Keratinocyte (primary cell): ENCODE data around the gene B4GAT1. TPM values are rescaled to one million over a fixed set of nuclear protein-coding genes. Genes with fewer than 3 reads are reported as not detected.

ENCODE experiments used
- DNase-seq: peaks from one replicate; pipeline ENCODE4 v3.0.0-alpha.2; 2011; ENCODE audit warnings: low read depth, missing footprints, low spot score
- FAIRE-seq: peaks from 2 replicates; lab custom pipeline; 2011; peaks lifted over from hg19 to GRCh38; lab: Jason Lieb, UNC
- H2AFZ ChIP-seq: 2 replicates; pipeline ENCODE4 v1.6.0; 2012; ENCODE audit warnings: low read length, control low read depth, inconsistent platforms; ENCODE audit not compliant: control insufficient read depth
- H3K27ac ChIP-seq: 2 replicates; pipeline ENCODE4 v1.5.1; 2011; ENCODE audit warnings: low read length; ENCODE audit not compliant: control insufficient read depth, insufficient read depth
- H3K27me3 ChIP-seq: 3 replicates; pipeline ENCODE4 v1.6.0; 2011; ENCODE audit warnings: low read length; ENCODE audit not compliant: control insufficient read depth, insufficient read depth; ENCODE audit errors: extremely low read depth
- H3K36me3 ChIP-seq, 2 experiments: 2 replicates in 1 of 2; 3 replicates in 1 of 2; pipeline ENCODE4 v1.5.1; 2011; ENCODE audit warnings: low read length in 2 of 2, mild to moderate bottlenecking in 1 of 2; ENCODE audit not compliant: control insufficient read depth in 2 of 2, insufficient read depth in 2 of 2; ENCODE audit errors: extremely low read depth in 1 of 2
- H3K4me1 ChIP-seq: 3 replicates; pipeline ENCODE4 v1.5.1; 2011; ENCODE audit warnings: low read length; ENCODE audit not compliant: control insufficient read depth, insufficient read depth; ENCODE audit errors: extremely low read depth
- H3K4me2 ChIP-seq: 3 replicates; pipeline ENCODE4 v1.6.0; 2011; ENCODE audit warnings: low read depth, low read length; ENCODE audit not compliant: control insufficient read depth, insufficient read depth; ENCODE audit errors: extremely low read depth
- H3K4me3 ChIP-seq, 3 experiments: fragments of 200-600 bp in 1 of 3; sonication (generic) in 1 of 3; 2 replicates in 2 of 3; 3 replicates in 1 of 3; pipeline ENCODE4 v1.5.1; 2011 to 2016; ENCODE audit warnings: low read length in 3 of 3, mild to moderate bottlenecking in 3 of 3, control low read depth in 2 of 3, inconsistent platforms in 1 of 3, low read depth in 1 of 3, mixed read lengths in 1 of 3, mixed run types in 1 of 3, moderate library complexity in 1 of 3; ENCODE audit not compliant: control insufficient read depth in 2 of 3, insufficient read depth in 2 of 3; ENCODE audit errors: extremely low read depth in 1 of 3
- H3K79me2 ChIP-seq: 2 replicates; pipeline ENCODE4 v1.6.0; 2012; ENCODE audit warnings: low read length; ENCODE audit not compliant: control insufficient read depth, insufficient read depth
- H3K9ac ChIP-seq: 3 replicates; pipeline ENCODE4 v1.6.0; 2011; ENCODE audit warnings: low read length; ENCODE audit not compliant: control insufficient read depth, insufficient read depth; ENCODE audit errors: extremely low read depth
- H3K9me1 ChIP-seq: 3 replicates; pipeline ENCODE4 v1.6.0; 2011; ENCODE audit warnings: low read length; ENCODE audit not compliant: control insufficient read depth, insufficient read depth; ENCODE audit errors: extremely low read depth
- H3K9me3 ChIP-seq: 2 replicates; pipeline ENCODE4 v1.5.1; 2012; ENCODE audit warnings: low read depth, low read length; ENCODE audit not compliant: control insufficient read depth
- H4K20me1 ChIP-seq: 3 replicates; pipeline ENCODE4 v1.6.0; 2011; ENCODE audit warnings: low read length; ENCODE audit not compliant: control insufficient read depth, insufficient read depth; ENCODE audit errors: extremely low read depth
- EZH2 ChIP-seq: IDR thresholded peaks from one replicate; pipeline ENCODE4 v1.6.1; 2012; ENCODE audit warnings: inconsistent platforms, mild to moderate bottlenecking, low read length, moderate library complexity
- dilution Hi-C: fragments of 300-500 bp; cut with MboI; formaldehyde crosslinking; loops from one replicate; pipeline ENCODE4 v1.7.0; 2020; ENCODE audit warnings: low sequenced_read_pairs; ENCODE audit not compliant: extremely low pct_ligation_motif_present
- polyA plus RNA-seq, 5 experiments: library from polyadenylated mRNA; depleted of rRNA in 3 of 5; stranded (reverse) in 3 of 5; stranded (forward) in 1 of 5; unstranded in 1 of 5; fragments of >200 nt; gene quantifications; 1 replicate in 1 of 5; 2 replicates in 3 of 5; 3 replicates in 1 of 5; pipeline versions ENCODE4 v1.2.1 to v1.2.3, GENCODE V29; 2011 to 2012; ENCODE audit warnings: missing spikeins in 2 of 5, low read depth in 1 of 5, low replicate concordance in 1 of 5
- TF ChIP-seq, protein P1 (sequence below), 3 experiments: IDR thresholded peaks in 1 of 3; conservative IDR thresholded peaks in 1 of 3; optimal IDR thresholded peaks in 1 of 3; 2 replicates in 2 of 3; 3 replicates in 1 of 3; pipeline versions ENCODE3 to v1.5.1; 2011; ENCODE audit warnings: low read length in 3 of 3, mild to moderate bottlenecking in 3 of 3, moderate library complexity in 2 of 3, control low read depth in 1 of 3, inconsistent platforms in 1 of 3; ENCODE audit not compliant: insufficient read depth in 2 of 3; ENCODE audit errors: extremely low read depth in 1 of 3

The B4GAT1 gene
- polyA plus RNA-seq, 1 donor (not counting 4 experiments of a cell fraction or from before 2014, with no cell fraction given), result 5.2 TPM

DNA sequence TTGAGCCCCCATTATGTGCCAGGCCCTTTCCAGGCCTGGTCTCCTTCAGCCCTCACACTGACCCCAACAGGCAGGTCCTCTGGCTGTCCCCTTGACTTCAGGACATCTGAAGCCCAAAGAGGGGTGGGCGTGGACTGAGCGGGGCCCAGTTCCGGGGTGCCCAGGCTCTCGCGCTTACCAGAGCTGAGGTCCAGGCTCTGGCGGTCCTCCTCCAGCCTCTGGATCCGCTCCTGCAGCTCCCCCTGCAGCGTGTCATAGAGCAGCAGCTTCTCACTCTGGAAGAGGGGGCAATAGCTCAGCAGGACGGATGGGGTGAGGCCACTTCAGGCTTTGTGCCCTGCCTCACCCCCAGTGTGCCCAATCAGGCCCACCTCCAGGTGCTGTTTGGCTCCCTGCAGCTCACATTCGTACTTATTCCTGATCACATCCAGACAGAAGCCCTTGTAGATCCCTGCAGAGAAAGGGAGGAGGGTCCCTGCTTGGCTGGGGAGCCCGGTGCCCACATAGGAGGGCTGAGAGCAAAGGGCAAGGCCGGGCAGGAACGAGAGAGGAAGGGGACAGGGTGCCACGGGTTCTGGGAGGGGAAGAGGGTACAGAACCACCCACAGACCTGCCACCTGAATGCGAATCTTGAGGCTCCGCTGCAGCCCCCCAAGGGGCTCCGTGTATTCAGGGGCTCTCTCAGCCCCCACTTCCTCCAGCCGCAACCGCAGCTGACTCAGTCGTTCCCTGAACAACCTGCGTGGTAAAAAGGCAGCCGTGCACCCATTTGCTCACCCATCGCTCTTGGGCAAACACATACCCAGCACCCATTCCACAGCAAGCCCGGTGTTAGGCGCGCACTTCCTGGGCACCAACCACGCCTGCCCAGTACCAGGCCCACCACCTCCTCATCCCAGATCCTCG lies 6.6 kb downstream of the B4GAT1 start:
- no peak overlapping the region for H2AFZ ChIP-seq
- peaks cover 6% of the 10 kb centered on the region for H3K9me1 ChIP-seq
- no peak for FAIRE-seq
- H3K9ac ChIP-seq, result no peak overlapping the region
- dilution Hi-C loops, result no loop called here
- H3K27me3 ChIP-seq, result no peaks in the 10 kb centered on the region
- no peak overlapping the region for H3K4me2 ChIP-seq
- no peak overlapping the region for H3K4me3 ChIP-seq
- H3K27ac ChIP-seq, result no peak overlapping the region
- H3K4me1 ChIP-seq, result peaks cover 53% of the 10 kb centered on the region
- TF ChIP-seq EZH2, result no peak
- H4K20me1 ChIP-seq, result no peaks in the 10 kb centered on the region
- peaks cover 26% of the 10 kb centered on the region for H3K79me2 ChIP-seq
- no peaks in the 10 kb centered on the region for H3K9me3 ChIP-seq
- H3K36me3 ChIP-seq, result peaks cover 19 to 31% of the 10 kb centered on the region in 2 experiments
- no peak for DNase-seq

GRCh38 chr11:66339686-66340483 lies 7.5 kb downstream of the B4GAT1 start:
- peak overlapping the region; percentile 53 for H3K27ac ChIP-seq
- no peaks in the 10 kb centered on the region for H3K27me3 ChIP-seq
- FAIRE-seq, result no peak
- H3K79me2 ChIP-seq, result peaks cover 36% of the 10 kb centered on the region
- H4K20me1 ChIP-seq, result no peaks in the 10 kb centered on the region
- no peak for TF ChIP-seq EZH2
- TF ChIP-seq, protein P1, sequence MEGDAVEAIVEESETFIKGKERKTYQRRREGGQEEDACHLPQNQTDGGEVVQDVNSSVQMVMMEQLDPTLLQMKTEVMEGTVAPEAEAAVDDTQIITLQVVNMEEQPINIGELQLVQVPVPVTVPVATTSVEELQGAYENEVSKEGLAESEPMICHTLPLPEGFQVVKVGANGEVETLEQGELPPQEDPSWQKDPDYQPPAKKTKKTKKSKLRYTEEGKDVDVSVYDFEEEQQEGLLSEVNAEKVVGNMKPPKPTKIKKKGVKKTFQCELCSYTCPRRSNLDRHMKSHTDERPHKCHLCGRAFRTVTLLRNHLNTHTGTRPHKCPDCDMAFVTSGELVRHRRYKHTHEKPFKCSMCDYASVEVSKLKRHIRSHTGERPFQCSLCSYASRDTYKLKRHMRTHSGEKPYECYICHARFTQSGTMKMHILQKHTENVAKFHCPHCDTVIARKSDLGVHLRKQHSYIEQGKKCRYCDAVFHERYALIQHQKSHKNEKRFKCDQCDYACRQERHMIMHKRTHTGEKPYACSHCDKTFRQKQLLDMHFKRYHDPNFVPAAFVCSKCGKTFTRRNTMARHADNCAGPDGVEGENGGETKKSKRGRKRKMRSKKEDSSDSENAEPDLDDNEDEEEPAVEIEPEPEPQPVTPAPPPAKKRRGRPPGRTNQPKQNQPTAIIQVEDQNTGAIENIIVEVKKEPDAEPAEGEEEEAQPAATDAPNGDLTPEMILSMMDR (optimal IDR thresholded peaks at IDR 0.05 in 1 of 3, IDR thresholded peaks at IDR 0.05 in 1 of 3, conservative IDR thresholded peaks at IDR 0.05 in 1 of 3; ENCODE audit: extremely low read depth in 1 of 3, insufficient read depth in 2 of 3, low read length in 3 of 3), result no peak
- H3K4me1 ChIP-seq, result peaks cover 52% of the 10 kb centered on the region
- no peak for DNase-seq
- peaks cover 6% of the 10 kb centered on the region for H3K9me1 ChIP-seq
- peak overlapping the region; percentile 36 for H3K9ac ChIP-seq
- peak overlapping the region; percentile 85 for H3K4me2 ChIP-seq
- no peak overlapping the region for H2AFZ ChIP-seq
- dilution Hi-C loops, result no loop called here
- H3K4me3 ChIP-seq, result no peak overlapping the region
- no peaks in the 10 kb centered on the region for H3K9me3 ChIP-seq
- peaks cover 19 to 32% of the 10 kb centered on the region in 2 experiments for H3K36me3 ChIP-seq
